Measurements from ENCODE around the gene OXCT1.

The OXCT1 gene

GRCh38 chr5:41869724-41870626, at the start of gene OXCT1:
Gene OXCT1, minus strand, starts transcription at chr5:41870425. Its CDS starts 67 bp downstream, at chr5:41870358.
- DNase-seq = peak; percentile 94

- no peak for DNase-seq
Measured at GRCh38 chr5:41918105-41918504, 47.9 kb upstream of the OXCT1 start.

GRCh38 chr5:41908374-41909079, 38.3 kb upstream of the OXCT1 start:
- DNase-seq = no peak

DNA sequence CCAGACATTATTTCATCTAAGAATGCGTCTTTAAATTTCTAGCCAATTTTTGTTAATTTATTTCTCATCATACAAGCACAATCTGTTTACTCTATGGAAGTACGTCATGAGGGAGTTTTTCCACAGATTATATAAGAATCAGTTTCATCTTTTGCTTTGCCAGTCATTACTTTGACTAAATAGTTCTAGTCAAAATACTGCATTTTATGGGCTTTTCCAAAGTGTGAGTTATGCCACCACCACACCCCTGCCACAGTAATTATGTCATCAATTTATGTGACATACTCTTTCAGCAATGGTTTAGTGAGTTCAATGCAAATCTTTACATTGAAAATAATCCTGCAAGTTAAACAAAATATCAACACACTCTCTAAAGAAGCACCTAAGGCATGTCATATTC, 35.9 kb upstream of the OXCT1 start:
- no peak for DNase-seq

- DNase-seq = peak; percentile 99
Measured at GRCh38 chr5:41903892-41904799, 33.9 kb upstream of the OXCT1 start, which contains the start of gene RIMOC1. Gene RIMOC1, plus strand, starts transcription at chr5:41904344. Its CDS starts 24 bp downstream, at chr5:41904368.

DNA sequence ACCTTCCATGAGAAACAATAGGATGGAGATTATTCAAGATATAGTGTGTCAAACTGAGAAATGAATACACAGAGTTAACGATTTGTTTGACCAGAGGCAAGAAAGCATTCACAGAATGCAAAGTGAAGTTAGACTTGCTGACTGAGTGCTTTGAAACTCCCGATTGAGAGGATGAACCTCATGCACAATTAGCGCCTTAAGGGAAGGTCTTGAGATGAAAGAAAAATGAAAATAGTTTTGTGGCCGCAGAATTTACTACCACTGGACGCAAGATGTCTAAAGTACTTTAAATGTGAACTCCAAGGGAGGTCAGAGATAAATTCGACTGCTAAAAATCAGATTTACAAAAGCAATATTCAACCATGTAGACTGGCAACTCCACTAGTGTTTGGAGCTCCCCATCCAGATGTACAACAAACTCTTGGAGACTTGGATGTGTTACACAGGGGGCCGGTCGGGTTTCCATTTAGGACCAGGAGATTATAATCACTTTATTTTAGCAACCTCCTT, 33.2 kb upstream of the OXCT1 start:
- no peak for DNase-seq

DNA sequence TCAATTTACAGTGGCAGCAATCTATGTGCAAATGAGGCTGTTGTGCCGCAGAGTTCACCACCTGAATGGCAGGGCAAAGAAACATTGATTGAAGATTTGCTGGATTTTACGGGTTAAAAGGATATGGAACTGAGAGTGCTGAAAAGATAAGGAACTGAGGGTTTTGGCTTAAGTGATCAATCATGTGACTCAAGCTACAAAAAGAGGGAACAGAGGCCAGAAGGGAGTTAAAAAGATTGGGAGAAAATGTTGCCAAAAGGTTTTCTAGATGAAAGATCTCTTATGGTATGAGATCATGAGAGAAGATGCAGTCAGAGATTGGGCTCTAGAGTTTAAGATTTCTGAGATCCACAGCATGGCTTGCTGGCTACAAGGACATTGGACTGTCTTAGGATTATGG, 26.0 kb upstream of the OXCT1 start:
- no peak for DNase-seq

DNA sequence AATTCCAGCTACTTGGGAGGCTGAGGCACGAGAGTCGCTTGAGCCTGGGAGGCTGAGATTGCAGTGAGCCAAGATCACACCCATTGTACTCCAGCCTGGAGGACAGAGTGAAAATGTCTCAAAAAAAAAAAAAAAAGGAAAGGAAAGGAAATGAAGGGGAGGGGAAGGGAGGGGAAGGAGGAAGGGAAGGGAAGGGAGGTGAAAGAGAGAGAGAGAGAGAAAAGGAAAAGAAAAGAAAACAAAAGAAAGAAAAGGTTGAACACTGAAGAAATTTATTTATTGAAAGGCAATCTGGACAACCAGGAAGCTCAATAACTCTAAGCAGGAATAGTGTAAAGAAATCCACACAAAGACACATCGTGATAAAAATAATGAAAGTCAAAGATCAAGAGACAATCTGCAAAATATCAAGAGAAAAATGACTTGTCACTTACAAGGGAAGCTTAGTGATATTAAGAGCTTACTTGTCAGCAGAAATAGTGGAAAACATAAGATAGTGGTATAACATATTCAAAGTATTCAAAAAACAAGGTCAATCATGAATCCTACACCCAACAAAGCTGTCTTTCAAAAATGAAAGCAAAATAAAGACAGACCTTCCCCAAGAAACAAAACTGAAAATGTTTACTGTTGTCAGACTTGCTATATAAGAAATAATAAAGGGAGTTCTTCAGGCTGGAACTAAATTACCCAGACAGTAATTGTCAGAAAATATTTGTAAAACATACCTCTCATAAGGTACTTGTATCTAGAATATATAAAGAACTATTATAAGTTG, 23.0 kb upstream of the OXCT1 start:
- no peak for DNase-seq

GRCh38 chr5:41892031-41892430, 21.8 kb upstream of the OXCT1 start:
- no peak for DNase-seq

DNA sequence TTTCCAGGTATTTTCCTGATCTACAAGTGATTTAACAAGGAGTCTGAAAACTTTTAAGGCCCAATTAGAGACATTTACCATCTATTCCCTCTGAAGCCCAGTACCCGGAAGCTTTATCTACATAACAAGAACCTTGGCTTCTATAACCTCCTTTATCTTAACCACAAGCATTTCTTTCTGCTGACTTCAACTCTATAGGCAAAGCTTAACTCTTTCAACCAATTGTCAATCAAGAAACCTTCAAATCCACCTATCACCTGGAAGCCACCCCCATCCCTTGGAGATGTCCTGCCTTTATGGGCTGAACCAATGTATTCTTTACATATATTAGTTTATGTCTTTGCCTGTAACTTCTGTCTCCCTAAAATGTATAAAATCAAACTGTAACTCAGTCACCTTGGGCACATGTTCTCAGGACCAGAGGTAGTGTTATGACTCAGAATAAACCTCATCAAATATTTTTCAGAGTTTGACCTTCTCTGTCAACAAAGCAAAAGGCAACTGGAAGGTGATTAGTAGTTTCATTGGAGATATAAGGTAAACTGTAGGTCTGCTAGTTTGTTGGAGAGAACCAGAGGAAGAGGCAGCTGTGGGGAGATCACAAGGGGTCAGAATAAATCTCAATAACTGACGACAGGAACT, 21.0 kb upstream of the OXCT1 start:
- DNase-seq = no peak

GRCh38 chr5:41885286-41885685, 15.1 kb upstream of the OXCT1 start:
- DNase-seq = no peak

GRCh38 chr5:41883936-41884335, 13.7 kb upstream of the OXCT1 start:
- no peak for DNase-seq

DNA sequence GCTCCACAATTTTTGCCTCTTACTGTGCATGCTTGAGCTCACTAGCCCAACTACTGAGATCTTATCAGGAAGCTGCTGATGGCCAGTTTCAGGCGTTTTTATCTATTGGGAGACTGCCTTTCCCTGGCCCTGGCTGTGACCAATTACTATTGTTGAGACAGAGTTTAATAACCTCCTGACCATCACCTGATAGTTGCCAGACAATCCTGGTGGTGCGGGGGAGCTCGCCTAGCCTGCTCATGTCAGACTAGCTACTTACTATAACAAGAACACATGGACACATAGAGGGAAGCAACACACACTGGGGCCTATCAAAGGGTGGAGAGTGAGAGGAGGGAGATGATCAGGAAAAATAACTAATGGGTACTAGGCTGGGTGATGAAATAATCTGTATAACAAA, 13.0 kb upstream of the OXCT1 start:
- no peak for DNase-seq

DNA sequence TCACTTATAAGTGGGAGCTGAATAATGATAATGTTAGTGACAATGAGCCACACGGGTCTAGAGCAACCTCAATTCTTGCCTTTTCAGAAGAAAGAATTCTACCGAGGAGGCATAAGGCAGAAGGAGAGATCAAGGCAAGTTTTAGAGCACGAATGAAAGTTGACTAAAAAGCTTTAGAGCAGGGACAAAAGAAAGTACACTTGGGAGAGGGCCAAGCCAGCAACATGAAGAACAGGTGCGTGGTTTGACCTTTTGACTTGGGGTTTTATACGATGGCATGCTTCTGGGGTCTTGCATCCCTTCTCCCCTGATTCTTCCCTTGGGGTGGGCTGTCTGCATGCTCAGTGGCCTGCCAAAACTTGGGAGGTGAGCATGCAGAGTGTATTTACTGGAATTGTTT, 12.5 kb upstream of the OXCT1 start:
- no peak for DNase-seq

- DNase-seq = no peak
Measured at GRCh38 chr5:41878643-41879478, 8.6 kb upstream of the OXCT1 start.

DNA sequence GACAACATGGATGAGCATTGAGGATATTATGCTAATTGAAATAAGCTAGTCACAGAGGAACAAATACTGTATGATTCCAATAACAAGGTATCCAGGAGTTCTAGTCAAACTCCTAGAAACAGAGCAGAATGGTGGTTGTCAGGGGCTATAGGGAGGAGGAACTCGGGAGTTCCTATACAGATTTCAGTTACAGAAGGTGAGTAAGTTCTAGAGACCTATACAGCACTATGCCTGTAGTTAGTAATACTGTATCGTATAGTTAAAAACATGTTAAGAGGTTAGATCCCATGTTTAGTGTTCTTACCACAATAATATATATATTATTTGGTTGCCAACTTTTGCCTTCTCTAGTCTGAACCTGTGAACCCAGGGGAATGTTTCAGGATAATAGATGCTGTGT, 7.9 kb upstream of the OXCT1 start:
- DNase-seq = no peak

DNA sequence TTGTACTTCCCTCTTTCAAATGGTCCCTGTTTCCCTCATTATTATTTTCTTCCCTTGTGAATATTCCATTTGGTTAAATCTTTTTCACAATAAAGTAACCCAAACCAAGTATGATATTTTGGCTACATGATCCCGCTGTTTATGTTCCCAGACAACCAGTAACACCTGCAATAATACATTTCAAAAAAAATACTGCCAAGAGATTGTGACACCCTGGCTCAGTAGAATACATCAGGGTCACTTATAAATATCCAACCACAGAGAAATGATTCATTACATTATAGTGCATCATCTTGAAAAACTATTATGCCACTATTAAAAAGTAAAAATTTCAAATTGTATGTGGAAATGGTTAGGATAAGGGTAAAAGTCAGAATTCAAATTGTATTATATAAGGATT, 7.2 kb upstream of the OXCT1 start:
- DNase-seq = no peak

- no peak for DNase-seq
Measured at GRCh38 chr5:41876678-41877077, 6.5 kb upstream of the OXCT1 start.

DNA sequence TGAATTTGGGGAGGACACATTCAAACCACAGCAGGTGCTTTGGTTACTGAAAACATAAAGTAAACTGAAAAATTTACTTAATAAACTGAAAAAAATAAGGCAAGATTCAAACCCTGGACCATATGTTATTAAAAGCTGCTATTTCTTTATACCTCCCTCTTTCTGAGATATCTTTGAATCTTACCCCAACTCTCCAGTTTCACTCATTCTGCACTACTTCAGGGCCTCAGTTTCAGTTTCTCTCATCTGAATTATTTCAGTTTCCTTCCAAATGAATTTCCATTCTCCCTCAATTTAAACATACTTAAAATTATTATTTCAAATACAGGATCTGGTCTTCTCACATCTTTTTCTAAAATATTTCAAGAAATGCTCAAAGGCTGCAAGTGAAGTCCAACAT, 4.9 kb upstream of the OXCT1 start:
- DNase-seq = no peak

GRCh38 chr5:41874512-41875060, 4.4 kb upstream of the OXCT1 start:
- DNase-seq = no peak

Data from stimulated activated CD4-positive, alpha-beta T cell treated with anti-CD3 and anti-CD28 coated beads, Interleukin-1b, Interleukin-23, amount 100 ng/mL, for 48 hours (primary cell).